ENCODE data around the gene MPND.

GRCh38 chr19:4301590-4302242 is 41.6 kb upstream of the MPND start:
- TF ChIP-seq ZNF274 (IDR thresholded peaks at IDR 0.05; ENCODE audit: low read depth, low read length) (no peak), YY1 (IDR thresholded peaks at IDR 0.05; ENCODE audit: insufficient read depth, insufficient read length) (no peak), SUZ12 (IDR thresholded peaks at IDR 0.05; ENCODE audit: extremely low read depth, insufficient read depth, insufficient read length) (no peak)

All from NT2/D1 (cell line).